ENCODE data around the gene CRYBA2.

CRYBA2 gene

GRCh38 chr2:218981390-218981880, 11.8 kb downstream of the CRYBA2 start:
- DNase-seq, result peak; percentile 82 to 91

GRCh38 chr2:218980735-218981389, 12.4 kb downstream of the CRYBA2 start:
- peak in 1 of 2 experiments; percentile 78 for DNase-seq

GRCh38 chr2:218979846-218980734, 13.1 kb downstream of the CRYBA2 start:
- peak; percentile 86 to 93 for DNase-seq

GRCh38 chr2:218975060-218975777, 18.0 kb downstream of the CRYBA2 start:
- no peak for DNase-seq

GRCh38 chr2:218970894-218971293, 22.3 kb downstream of the CRYBA2 start:
- DNase-seq, result no peak

GRCh38 chr2:218964041-218964771, 29.0 kb downstream of the CRYBA2 start:
- DNase-seq, result peak; percentile 98 to 99

GRCh38 chr2:218963601-218964000, 29.6 kb downstream of the CRYBA2 start:
- peak; percentile 67 to 77 for DNase-seq

GRCh38 chr2:218962859-218963492, 30.2 kb downstream of the CRYBA2 start:
- DNase-seq, result peak; percentile 92 to 96

GRCh38 chr2:218961651-218962570, 31.3 kb downstream of the CRYBA2 start:
- peak; percentile 42 to 56 for DNase-seq

GRCh38 chr2:218961229-218961628, 32.0 kb downstream of the CRYBA2 start:
- DNase-seq, result no peak

- DNase-seq, result peak; percentile 25 to 60
These were observed 32.7 kb downstream of the CRYBA2 start for GRCh38 chr2:218960309-218961165.

- peak in 1 of 2 experiments; percentile 66 for DNase-seq
These were observed 33.4 kb downstream of the CRYBA2 start for GRCh38 chr2:218959761-218960308.

- DNase-seq, result peak; percentile 90 to 94
These were observed 34.0 kb downstream of the CRYBA2 start, which contains the start of gene CDK5R2 for GRCh38 chr2:218959141-218959731. Gene CDK5R2 (plus strand): TSS chr2:218959666. CDS start chr2:218959821, 155 bp downstream.

- DNase-seq, result no peak
These were observed 34.9 kb downstream of the CRYBA2 start for GRCh38 chr2:218958276-218958675.

GRCh38 chr2:218957671-218958070, 35.6 kb downstream of the CRYBA2 start:
- DNase-seq, result no peak

GRCh38 chr2:218956039-218956438, 37.2 kb downstream of the CRYBA2 start:
- DNase-seq, result no peak

- no peak for DNase-seq
These were observed 38.5 kb downstream of the CRYBA2 start for GRCh38 chr2:218954541-218955300.

GRCh38 chr2:218953366-218953954, 39.8 kb downstream of the CRYBA2 start:
- DNase-seq, result no peak

All from NCI-H524 (cell line).